ENCODE data around the gene PTPA.
"Not testable (repeated sequence)": the region's sequence is repeated elsewhere in the genome, so short reads cannot be mapped to it uniquely, and the experiment has no call there.

Gene PTPA

DNA sequence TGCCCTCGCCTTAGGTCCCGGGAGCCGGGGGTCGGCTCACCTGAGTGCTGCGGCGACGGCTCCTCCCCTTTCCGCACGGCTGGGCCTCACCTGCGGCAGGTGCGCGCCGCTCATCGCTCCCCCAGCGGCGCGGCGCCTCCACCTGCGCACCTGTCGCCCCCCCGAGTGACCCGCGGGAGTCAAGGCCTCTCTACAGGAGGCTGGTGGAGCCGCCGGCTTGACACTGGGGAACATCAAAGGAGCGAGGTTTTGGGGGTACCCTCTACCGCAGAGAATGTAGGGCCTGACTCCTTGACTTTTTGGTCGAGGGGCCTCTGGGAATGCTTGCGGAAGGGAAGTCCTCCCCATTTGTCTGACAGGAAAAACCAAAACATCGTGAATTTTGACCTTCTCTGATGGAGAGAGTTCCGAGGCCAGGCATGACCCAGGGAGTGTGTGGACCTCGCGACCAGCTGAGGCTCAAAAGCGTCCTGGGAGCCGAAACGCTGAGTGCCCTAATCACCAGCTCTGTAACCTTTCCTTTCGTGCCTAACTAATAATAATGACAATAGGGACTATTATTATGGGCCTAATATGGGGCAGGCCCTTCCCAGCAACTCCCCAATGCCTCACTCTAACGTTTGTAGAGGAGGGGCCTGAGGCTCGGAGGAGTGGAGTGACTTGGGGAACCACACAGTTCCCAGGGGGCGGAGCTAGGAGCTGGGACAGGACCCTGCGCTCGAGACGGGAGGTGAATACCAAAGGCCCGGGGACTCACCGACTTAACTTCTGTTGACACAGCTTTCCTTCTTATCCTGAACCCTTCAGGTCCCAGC is 67.6 kb downstream of the PTPA start:
- no peak for DNase-seq

DNA sequence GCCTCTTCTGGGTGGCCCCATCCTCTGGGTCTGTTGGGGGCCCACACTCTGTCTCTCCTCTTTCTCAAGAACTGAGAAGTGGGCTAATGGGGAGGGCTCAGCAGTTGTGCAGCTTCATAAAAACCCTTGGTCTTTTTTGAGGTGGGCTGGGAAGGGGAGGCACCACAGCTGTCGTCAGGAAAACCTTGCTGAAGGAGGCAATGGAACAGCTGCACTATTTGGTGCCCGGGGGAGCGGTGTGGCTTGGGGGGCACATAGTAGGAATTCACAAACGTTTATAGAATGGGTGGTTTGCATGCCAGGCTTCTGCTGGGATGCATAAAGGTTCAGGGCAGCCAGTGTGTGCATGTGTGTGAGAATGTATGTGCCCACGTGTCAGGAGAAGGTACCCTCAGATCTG is 70.0 kb downstream of the PTPA start:
- no peak for DNase-seq

DNA sequence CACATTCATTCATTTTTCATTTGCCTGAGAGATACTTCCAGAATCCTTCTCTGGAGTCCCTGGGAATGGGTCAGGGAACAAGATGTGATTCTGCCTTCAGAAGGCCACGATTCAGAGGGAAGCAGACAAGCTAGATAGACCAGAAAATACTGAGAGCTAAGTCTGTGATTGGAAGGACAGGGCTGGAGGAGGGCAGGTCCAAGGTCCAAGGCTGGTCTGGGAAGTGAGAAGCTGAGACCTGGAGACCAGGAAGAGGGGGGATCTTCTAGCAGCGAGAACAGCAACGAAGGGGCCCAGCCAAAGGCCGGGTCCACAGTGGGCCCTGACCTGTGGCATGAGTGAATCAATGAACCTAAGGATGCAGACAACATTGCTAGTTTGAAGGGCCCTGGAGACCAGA is 70.9 kb downstream of the PTPA start:
- no peak for DNase-seq

DNA sequence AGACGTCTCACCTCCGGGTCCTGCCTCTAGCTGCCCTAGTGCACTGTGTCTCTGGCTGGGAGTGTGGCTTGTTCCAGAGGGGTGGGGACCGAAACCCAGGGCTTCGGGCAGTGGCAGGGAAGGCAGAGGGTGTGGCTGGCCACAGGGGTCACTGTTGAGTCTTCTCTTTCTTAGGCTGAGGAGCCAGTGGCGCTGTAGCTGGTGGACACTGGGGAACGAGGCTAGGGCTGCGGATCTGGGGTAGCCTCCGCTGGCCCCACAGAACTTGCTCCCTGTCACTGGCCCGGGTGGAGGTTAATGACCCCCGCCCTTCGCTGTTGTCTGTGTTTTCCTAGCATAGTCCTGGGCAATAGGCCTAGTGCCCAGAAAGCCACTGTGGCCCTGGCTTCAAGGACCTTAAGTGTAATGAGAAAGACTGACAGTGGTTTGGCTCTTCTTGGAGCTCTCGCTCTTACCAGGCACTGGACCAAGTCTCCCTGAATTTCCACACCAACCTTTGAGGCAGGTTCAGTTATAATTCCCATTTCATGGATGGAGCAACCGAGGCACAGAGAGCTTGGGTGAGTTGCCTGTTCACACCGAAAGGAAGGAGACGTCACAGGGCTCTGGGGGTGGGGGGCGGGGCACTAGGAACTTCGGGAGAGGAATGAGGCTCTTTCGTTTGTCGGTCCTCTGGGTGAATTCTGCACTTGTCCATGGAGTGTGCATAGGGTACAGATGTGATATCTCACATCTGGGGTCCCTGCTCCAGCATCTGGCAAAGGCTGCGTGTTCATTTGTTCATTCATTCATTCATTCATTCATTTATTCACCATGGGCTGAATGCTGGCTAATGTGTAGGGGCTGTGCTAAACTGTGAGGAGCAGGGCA is 71.6 kb downstream of the PTPA start:
- DNase-seq, result no peak

DNA sequence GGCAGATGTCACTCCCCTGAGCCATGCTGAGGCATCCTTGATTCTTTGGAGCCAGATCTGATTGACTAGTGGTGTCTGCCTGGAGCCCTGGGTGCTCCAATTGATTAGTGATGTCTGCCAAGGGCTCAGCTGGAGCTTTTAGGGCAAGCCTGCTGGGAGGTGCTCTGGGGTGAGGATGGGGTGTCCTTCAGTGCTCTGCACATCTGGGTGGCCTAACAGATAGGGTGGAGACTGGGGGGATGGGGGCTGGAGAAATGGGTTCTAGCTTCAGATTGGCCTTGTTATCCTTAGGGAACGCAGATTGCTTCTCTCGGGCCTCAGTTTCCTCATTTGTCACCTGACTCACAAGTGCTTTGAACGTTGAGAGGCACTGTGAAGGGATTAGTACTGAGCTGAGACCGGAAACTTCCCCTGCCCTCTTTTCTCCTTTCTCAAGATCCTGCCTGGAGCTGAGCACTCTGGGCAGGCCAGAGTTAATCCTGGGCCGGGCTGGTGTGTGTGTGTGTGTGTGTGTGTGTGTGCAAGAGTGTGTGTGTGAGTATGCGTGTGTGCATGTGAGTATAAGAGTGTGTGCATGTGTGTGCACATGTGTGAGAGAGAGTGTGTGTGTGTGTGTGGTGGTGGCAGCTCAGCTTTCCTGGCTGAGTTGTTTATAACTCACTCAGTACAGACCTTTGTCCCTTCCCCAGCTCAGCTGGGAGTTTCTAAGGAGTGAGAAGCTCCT is 72.4 kb downstream of the PTPA start:
- no peak for DNase-seq

DNA sequence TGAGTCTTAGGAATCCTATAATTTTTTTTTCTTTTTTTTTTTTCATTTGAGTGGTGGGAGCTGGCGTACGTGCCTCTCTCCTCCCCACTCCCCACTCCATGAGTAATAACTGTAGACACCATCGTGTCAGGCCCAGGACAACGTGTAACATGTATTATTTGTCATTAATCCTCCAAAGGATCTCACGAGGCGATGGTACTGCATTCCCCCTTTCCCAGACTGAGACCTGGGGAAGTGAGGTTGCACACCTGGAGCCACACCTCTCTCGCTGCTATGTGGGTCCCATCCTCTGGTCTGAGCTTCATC is 73.0 kb downstream of the PTPA start:
- DNase-seq, result no peak

DNA sequence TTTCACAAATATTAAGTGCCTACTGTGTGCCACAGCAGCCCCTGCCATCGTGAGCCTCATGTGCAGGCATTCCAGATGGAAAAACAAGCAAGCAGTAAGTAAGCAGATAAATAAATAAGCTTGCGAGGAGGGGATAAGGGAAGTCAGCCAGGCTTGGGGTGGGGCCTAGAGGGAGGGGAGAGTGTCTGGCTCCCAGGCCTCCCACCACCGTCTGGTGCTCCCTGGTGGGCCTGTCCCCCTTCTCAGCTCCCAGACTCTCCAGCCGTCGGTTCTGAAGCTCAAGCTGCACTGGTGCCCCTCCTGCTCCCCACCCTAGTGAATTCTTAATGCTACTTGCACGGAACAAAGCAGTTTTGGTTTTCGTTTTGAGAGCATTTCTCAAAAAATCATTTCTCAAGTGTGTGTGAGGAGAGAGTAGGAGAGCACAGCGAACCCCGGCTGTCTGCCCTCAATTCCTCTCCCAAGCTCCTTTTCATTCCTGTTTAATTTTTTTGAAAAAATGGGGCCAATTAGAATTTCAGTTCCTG is 73.4 kb downstream of the PTPA start:
- no peak for DNase-seq

DNA sequence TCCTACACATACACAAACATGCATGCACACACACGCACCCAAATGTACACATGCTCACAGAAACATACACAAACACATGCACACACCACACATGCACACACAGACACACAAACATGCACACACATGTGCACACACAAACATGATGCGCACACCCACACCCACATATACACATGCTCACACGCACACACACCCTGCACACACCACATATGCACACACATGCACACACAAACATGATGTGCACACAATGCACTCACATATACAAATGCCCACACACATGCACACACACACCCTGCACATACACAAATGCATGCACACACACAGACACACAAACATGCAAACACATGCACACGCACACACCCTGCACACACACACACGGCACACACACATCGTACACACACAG is 74.2 kb downstream of the PTPA start:
- no peak for DNase-seq

DNA sequence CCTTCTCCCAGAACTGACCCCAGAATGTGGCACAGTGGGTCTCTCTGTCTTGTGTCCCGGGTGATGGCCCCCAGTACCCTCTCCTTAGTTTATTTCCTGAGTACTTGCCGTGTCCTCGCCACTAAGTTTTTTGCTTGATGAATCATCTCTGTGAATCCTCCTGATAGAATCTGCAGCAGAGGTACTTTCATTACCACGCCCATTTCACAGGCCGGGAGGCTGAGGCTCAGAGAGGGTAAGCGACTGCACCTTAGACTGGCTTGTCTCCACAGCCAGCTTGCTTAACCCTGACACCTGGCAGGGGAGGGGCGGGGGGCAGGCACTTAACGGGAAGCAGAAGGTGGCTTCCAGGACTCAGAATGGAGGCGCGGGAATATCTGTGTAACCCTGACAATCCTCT is 74.8 kb downstream of the PTPA start:
- DNase-seq, result no peak

DNA sequence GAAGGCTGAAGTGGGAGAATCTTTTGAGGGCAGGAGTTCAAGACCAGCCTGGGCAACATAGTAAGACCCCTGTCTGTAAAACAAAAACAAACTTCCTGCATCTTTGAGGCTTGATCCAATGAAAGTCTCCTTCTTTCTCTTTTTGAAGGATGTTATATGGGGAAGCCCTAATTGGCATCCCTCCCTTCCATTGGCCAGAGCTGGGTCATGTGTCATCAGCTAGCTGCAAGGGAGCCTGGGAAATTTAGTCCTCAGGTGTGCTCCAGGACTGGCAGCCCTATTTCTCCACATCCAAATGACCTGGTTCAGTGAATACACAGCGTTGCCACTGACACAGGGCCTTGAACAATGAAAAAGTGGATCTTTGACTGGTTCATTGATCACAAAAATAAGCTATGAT is 75.8 kb downstream of the PTPA start:
- DNase-seq, result no peak

DNA sequence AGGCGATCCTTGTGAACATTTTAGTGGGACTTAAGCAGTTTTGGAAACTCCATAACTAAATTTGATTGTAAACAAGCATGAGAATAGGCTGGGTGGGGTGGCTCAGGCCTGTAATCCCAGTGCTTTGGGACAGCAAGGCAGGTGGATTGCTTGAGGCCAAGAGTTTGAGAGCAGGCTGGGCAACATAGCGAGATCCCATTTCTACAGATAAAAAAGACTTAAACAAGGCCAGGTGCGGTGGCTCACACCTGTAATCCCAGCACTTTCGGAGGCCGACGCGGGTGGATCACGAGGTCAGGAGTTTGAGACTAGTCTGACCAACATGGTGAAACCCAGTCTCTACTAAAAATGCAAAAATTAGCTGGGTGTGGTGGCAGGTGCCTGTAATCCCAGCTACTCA is 78.8 kb downstream of the PTPA start:
- DNase-seq, result not testable (repeated sequence)

DNA sequence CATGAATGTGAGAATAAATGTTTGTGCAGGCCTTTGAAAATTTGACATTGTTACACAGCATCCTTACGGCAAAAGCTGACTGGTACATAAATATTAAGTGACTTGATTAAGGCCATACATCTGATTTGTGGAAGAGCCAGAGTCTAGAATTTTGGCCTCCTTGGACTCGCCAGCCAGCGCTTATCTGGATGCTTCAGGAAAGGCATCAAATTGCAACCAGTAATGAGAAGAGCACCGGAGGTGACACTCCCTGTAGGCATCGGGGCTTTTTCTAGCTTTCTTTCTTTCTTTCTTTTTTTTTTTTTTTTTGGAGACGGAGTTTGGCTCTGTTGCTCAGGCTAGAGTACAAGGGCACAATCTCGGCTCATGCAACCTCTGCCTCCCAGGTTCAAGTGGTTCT is 80.0 kb downstream of the PTPA start:
- no peak for DNase-seq

DNA sequence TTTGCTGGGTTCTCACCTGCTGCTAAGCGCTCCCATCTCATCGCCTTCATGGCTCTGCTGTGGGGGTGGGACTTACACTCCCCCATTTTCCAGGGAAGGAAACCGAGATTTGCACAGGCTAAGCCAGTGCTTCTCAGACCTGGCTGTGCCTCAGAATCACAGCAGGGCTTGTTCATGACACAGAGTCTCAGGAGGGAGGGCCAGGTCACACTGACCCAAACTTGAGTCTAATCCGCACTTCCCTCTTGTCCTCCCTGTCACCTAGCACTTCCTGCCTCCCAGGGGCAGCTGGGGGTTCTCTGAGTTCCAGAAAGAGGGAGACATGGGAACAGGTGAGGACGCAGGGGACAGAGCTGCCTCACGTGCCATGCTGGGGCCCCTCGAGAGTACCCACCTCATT is 82.4 kb downstream of the PTPA start:
- no peak for DNase-seq

DNA sequence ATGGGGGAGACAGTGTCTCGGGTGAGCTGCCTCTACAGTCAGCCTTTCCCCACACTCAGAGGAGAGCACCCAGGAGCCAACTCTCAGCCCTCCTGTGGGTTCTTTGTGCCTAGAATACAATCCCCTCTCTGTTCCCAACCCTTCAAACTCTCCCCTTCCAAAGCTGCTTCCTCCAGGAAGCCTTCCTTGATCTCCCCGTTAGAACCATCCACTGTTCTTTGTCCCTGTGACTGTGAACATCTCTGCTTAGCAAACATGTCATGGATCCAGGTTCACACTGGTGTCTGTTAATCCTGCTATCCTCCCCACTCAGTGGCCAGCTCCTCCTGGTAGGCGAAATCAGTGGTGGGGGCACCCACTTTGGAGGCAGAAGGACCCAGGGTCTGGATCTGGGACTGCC is 83.0 kb downstream of the PTPA start:
- no peak for DNase-seq

DNA sequence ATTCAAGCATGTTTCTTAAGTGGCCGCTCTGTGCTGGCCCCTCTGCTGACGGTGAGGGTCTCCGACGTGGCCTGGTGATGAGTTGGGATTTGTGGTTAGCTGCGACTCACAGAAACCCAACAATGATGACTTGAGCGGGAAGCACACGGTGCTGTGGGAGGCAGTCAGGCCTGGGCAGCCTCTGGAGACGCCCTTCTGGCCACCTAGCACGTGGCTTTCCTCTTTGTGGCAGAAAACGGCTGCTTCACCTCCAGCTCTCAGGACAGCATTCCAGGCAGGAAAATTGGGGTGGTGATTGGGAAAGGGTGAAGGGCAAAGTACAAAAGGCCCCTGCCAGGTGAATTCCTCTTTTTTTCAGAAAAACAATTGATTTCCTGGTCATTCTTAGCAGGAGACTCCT is 84.4 kb downstream of the PTPA start:
- DNase-seq, result no peak

DNA sequence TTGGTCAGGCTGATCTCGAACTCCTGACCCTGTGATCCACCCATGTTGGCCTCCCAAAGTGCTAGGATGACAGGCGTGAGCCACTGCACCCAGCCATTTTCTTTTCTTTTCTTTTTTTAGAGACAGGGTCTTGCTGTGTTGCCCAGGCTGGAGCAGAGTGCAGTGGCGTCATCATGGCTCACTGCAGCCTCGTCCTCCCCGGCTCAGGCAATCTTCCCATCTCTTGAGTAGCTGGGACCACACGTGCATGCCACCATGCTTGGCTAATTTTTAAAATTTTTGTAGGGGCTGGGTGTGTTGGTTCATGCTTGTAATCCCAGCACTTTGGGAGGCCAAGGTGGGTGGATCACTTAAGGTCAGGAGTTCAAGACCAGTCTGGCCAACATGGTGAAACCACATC is 85.8 kb downstream of the PTPA start:
- not testable (repeated sequence) for DNase-seq

DNA sequence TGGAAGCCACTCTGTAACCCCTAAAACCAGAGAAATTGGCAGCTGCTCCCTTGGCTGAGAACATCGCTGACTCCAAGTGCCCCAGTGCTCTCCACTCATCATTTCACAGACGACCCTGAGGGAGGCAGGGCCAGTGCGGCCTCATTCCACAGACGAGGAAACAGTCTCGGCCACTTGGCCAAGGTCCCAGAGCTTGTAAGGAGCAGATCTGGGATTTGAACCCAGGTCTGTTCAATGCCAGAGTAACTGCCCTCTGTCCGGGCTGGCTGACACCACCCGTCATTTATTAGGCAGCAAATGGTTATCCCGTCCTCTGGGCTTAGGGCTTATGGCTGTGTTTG is 86.7 kb downstream of the PTPA start:
- no peak for DNase-seq
